Measurements from ENCODE around the gene AKIP1. TPM values are rescaled to one million over a fixed set of nuclear protein-coding genes. Genes with fewer than 3 reads are reported as not detected.

Gene AKIP1
- total RNA-seq, 1 donor from 2014 or later: 14.7 TPM

DNA sequence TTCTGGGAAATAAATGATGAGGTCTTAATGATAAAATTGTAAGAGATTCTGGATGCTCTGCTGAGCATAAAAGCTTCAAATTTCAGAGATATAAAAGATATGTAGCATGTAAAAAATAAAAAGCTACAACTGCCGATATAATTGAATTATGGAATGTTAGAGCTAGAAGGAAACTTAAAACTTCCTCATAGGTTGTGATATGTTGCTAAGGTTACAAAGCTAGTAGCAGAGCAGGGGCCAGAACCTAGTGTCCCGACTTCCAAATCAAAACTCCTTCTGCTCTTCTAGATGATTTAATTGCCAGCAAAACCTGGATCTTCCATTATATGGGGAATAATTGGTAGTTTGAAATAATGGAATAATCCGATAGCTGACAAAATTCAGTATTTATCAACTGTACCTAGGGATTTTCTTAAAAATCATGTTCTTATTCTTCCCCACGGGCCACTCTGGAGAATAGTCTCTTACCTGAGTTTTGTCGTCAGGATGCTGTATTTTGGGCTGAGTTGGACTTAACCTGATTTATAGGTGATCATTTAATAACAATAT lies 31.6 kb downstream of the AKIP1 start, which contains the start of gene ASCL3:
Gene ASCL3, minus strand, starts transcription at position 499 of the 549 bp plus-strand sequence. CDS start 4,855 bp downstream, outside the sequence.
- ATAC-seq (no peak), DNase-seq (ENCODE audit: low spot score) (no peak)
- intact Hi-C loops (cut with DNase I): no loop called here

DNA sequence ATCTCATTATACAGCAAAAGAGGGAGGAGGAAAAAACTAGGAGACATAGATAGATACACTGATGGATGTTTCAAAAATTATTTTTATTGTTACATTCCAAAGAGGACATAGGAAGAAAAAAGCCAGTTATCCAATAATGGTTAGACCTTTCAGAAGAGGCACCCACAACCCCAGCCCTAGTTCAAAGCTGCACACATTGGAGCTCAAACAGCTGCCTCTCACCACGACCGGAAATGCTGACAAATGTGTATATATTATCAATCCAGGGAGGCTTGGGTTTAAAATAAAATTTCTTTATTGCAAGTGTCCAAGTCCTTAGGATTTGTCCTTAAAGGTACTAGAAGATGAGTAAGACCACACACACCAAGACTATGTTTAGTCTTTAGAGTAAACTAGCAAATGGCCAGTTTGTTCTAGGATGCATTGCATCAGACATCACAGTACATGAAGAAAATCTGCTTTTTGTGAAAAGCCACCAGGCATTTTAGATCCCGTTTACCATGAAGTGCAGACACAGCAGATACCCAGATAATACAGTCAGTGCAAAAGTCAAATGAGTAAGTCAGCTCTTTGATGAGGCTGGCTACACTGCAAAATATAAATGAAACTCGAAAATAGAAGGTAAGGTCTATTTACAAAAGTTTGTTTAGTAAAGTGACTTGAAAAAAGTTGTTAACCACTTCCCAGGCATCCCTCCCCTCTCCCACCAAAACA lies 36.4 kb downstream of the AKIP1 start:
- intact Hi-C loops (cut with DNase I): no loop called here
- ATAC-seq: no peak

DNA sequence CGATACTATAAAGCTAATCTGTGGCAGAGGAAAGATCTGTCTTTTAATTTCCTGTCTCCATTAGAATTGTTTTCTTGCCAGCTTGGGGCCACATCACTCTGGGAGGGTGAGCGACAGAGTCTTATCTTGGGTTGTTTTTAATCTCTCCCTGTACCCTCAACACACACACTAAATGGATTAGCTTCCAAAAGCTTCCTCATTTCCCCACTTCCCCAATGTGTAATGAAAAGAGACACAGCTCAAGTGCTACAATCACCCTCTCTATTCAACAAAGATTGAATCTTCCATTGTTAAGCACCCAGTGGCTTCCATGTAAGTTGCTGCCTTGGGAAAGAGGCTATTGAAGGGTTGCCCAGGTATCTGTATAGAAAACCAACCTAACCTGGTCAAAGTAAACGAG lies 37.9 kb downstream of the AKIP1 start:
- ATAC-seq (no peak), DNase-seq (ENCODE audit: low spot score) (no peak)
- intact Hi-C loops (cut with DNase I): no loop called here

More for the DNA sequence above, 36.4 kb downstream of the AKIP1 start:
- DNase-seq (ENCODE audit: low spot score): no peak

- intact Hi-C loops (cut with DNase I): no loop called here
- ATAC-seq (no peak), DNase-seq (ENCODE audit: low spot score) (no peak)
These were observed 45.9 kb downstream of the AKIP1 start for GRCh38 chr11:8956860-8957259.

DNA sequence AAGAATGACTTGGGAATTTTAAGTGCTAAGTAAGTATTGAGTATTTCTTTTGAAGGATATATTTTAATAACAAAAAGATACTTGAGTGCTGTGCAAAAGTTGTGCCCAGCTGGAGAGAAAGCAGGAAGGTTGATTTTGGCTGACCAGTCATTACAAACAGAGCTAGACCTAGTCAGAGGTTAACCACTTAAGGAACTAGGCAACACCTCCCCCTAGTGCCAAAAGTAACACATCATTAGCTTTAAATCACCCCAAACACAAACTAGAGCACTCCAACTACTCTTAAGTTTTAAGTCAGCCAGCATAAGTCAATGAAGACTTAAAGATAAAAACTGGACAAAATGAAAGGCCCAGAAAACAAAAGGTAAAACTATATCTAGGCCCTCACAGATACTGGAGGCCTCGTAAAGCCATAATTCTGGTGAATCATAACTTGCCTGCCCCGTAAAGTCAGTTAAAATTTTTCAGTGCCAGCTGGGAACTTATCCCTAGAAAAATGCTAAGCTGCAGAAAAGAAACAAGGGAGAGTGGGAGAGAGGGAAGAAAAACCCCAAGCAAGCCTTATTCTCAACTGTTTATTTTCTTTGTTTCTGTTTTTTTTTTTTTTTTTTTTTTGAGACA lies 48.7 kb downstream of the AKIP1 start:
- DNase-seq (ENCODE audit: low spot score): no peak
- intact Hi-C loops (cut with DNase I): loop anchor here (10.0 kb wide), 1 partner anchor 275 kb away; the partner anchor contains the start of genes RPL27A and TRIM66
- ATAC-seq: peak; percentile 63

DNA sequence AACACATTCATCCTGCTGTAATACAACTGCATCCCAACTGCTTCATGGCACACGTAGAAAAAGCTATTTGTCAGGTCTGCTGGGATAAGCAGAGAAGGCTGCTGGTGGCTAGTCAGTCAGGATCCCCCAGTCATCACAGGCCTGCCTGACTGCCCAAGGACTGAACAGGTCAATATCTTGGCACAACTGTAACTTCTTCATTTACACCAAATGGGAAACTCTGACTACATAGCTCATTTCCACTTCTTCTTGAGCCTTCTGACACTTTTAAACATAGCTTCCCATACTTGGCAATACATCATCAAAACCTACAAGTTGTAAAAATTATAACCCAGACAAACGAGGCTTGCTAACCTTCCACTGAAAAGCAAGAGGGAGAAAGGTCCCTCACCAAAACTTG lies 50.4 kb downstream of the AKIP1 start:
- intact Hi-C loops (cut with DNase I): loop anchor here (10.0 kb wide), 1 partner anchor 277 kb away; the partner anchor contains the start of genes RPL27A and TRIM66
- DNase-seq (ENCODE audit: low spot score): no peak
- ATAC-seq: no peak

- DNase-seq (ENCODE audit: low spot score) (no peak), ATAC-seq (no peak)
- intact Hi-C loops (cut with DNase I): loop anchor here (10.0 kb wide), 1 partner anchor 278 kb away; the partner anchor contains the start of genes RPL27A and TRIM66
These were observed 51.9 kb downstream of the AKIP1 start for GRCh38 chr11:8962841-8963240.

DNA sequence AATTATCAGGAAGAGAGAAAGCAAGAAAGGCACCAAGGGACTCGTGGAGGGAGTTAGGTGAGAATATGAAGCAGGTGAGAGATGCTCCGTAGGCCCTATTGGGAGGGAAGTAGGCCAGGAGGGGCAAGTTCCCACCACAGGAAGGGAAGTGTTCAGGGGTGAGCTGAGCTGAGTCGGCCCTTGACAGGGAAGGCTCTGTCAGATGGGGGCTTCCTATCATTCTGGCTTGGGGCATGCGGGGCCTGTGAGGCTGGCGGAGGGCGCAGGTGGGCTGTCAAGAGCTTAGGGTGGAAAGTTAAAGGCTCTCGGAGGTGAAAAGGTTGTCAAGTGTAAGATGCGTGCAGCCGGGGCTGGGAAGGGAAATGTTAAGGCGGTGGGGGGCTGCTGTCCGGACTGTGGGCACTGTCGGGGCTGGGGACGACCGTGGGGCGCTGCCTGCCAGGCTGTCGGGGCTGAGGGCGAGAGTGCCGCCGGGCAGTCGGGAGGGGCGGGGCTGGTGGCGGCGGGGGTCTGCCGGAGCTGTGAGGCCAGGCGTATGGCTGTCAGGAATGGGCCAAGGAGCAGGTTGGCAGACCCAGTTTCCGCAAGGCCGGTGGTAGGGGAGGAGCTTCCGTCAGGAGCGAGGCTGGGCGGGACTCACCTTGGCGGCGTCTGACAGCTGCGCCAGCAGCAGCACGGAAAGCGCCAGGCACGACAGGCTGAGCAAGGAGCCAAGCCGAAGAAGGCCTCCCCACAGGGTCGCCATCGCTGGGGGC lies 52.8 kb downstream of the AKIP1 start:
- intact Hi-C loops (cut with DNase I): loop anchor here (10.0 kb wide), 1 partner anchor 279 kb away; the partner anchor contains the start of genes RPL27A and TRIM66
- DNase-seq (ENCODE audit: low spot score) (peak; percentile 82), ATAC-seq (peak; percentile 42)

DNA sequence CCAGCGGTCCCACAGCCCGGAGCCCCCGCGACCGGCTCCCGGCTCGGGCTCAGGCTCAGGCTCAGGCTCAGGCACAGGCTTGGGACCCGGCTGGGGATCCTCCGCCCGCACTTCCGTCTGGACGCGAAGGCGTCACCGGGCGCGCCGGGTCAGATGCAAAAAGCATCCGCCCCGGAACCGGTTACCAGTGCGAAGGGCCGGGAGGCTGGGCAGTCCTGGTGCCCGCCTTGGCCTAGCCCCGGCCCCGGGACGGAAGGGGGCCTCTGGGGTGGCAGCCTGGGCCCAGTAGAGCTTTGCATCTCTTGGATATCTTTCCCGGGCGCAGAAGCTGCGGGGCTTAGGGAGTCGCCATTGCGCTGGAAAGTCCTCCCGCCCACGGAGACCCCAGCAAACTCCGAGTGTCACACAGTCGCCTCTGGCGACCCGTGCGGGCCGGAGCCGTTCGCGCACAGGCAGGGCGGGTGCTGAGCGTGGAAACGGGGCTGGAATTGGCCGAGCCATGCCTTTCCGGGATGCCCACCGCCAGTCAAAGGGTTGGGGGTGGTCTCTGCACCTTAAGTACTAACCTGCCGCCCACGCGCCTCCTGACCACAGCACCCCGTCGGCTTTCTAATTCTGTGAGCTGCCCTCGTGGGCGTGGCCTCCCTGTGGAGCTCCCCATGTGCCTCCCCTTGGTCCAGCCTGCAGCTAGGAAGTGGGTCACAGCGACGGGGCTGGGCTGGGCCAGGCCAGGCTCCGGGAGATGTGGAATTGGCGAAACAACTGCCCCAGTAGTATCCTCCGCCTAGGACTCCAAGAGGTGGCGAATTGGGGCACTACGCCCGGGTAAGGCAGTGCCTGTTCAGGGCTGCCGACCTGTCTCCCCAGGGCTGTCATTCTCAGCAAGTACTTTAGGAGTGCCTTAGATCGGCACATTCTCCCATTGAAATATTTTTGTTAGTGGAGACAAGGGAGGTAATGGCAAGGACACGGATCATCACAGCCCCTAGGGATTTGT lies 53.6 kb downstream of the AKIP1 start, which contains the start of gene TMEM9B:
Gene TMEM9B, minus strand, starts transcription at position 119 of the 997 bp plus-strand sequence. CDS start 129 bp downstream, outside the sequence.
- DNase-seq (ENCODE audit: low spot score) (peak; percentile 93), ATAC-seq (peak; percentile 98)
- intact Hi-C loops (cut with DNase I): loop anchor here (10.0 kb wide), 1 partner anchor 280 kb away; the partner anchor contains the start of genes RPL27A and TRIM66

- ATAC-seq: no peak
- no peak for DNase-seq (ENCODE audit: low spot score)
- intact Hi-C loops (cut with DNase I): loop anchor here (10.0 kb wide), 1 partner anchor 282 kb away; the partner anchor contains the start of genes RPL27A and TRIM66
These were observed 56.2 kb downstream of the AKIP1 start for GRCh38 chr11:8967184-8967583.

Other genes with a start within 250 kb of the AKIP1 start
- 21.1 TPM for gene TRIM66, start 228.5 kb upstream of the AKIP1 start, total RNA-seq
- 710 TPM for gene RPL27A, start 228.4 kb upstream of the AKIP1 start, total RNA-seq
- not detected for gene C11orf16, start 21.8 kb downstream of the AKIP1 start, total RNA-seq
- not detected for gene ASCL3, start 31.8 kb downstream of the AKIP1 start, total RNA-seq
- gene TMEM9B, start 53.3 kb downstream of the AKIP1 start, total RNA-seq: 44.0 TPM
- gene NRIP3, start 92.8 kb downstream of the AKIP1 start, total RNA-seq: 0.62 TPM
- 8.8 TPM for gene SCUBE2, start 180.4 kb downstream of the AKIP1 start, total RNA-seq

All from sciatic nerve (tissue), 2 donors.